GM12878 (cell line): ENCODE results near the gene SULT6B1. TPM values are rescaled to one million over a fixed set of nuclear protein-coding genes. Genes with fewer than 3 reads are reported as not detected.
"Not testable (repeated sequence)": the region's sequence is repeated elsewhere in the genome, so short reads cannot be mapped to it uniquely, and the experiment has no call there.

ENCODE experiments used
- ATAC-seq: fragments of 200-7000 bp; cut with Tn5 transposase; 3 replicates; pipeline ENCODE4 v1.9.1; 2020; ENCODE audit warnings: mild to moderate bottlenecking, moderate library complexity
- BruUV-seq: library from RNA; stranded (reverse); fragments of 400-500 nt; replicated peaks from 2 replicates; lab custom pipeline; 2021; lab: Mats Ljungman, UMichigan
- CTCF ChIA-PET: fragments of 300-600 bp; sonication (Branson Sonifier 250); formaldehyde crosslinking; extraction: SDS; loops from one replicate; lab custom pipeline; 2021; ENCODE audit warnings: inconsistent platforms; lab: Yijun Ruan, JAX
- POLR2A ChIA-PET: fragments of 350-600 bp; formaldehyde crosslinking; extraction: SDS; loops from one replicate; lab custom pipeline; 2021; ENCODE audit warnings: inconsistent platforms; lab: Charles Lee
- RAD21 ChIA-PET: fragments of 300-600 bp; sonication (Branson Sonifier 250); formaldehyde crosslinking; loops from one replicate; lab custom pipeline; 2023; ENCODE audit warnings: antibody characterized with exemption; ENCODE audit not compliant: unreplicated experiment; lab: Charles Lee
- SMC1A ChIA-PET: fragments of 300-600 bp; sonication (Branson Sonifier 250); formaldehyde crosslinking; loops from one replicate; lab custom pipeline; 2023; ENCODE audit not compliant: unreplicated experiment, uncharacterized antibody; lab: Charles Lee
- DNase-seq: peaks from one replicate; pipeline ENCODE4 v3.0.0-alpha.2; 2011; ENCODE audit warnings: low read depth, low spot score
- FAIRE-seq: peaks from 3 replicates; lab custom pipeline; 2011; peaks lifted over from hg19 to GRCh38; lab: Jason Lieb, UNC
- H2AFZ ChIP-seq: 2 replicates; pipeline ENCODE4 v1.6.0; 2011; ENCODE audit warnings: low read depth, low read length, control low read depth; ENCODE audit not compliant: control insufficient read depth
- H3K27ac ChIP-seq: 2 replicates; pipeline ENCODE4 v1.5.1; 2011; ENCODE audit warnings: control low read depth; ENCODE audit not compliant: control insufficient read depth, insufficient read depth
- H3K27me3 ChIP-seq, 2 experiments: replicated peaks in 1 of 2; 2 replicates each; pipeline versions ENCODE4 v1.6.0 to v1.6.1; 2011; ENCODE audit warnings: low read length in 1 of 2; ENCODE audit not compliant: control insufficient read depth in 2 of 2, insufficient read depth in 2 of 2
- H3K36me3 ChIP-seq, 2 experiments: 2 replicates each; pipeline ENCODE4 v1.5.1; 2011; ENCODE audit warnings: low read length in 1 of 2; ENCODE audit not compliant: control insufficient read depth in 2 of 2, insufficient read depth in 2 of 2
- H3K4me1 ChIP-seq: 2 replicates; pipeline ENCODE4 v1.6.1; 2011; ENCODE audit warnings: mild to moderate bottlenecking, low read length, moderate library complexity, mixed read lengths; ENCODE audit not compliant: control insufficient read depth, insufficient read depth
- H3K4me2 ChIP-seq: 2 replicates; pipeline ENCODE4 v1.6.0; 2011; ENCODE audit warnings: control low read depth; ENCODE audit not compliant: control insufficient read depth, insufficient read depth
- H3K4me3 ChIP-seq: fragments of 200-600 bp; sonication (generic); 2 replicates; pipeline ENCODE4 v1.5.1; 2016
- H3K79me2 ChIP-seq: 2 replicates; pipeline ENCODE4 v1.6.0; 2011; ENCODE audit warnings: low read length; ENCODE audit not compliant: control insufficient read depth, insufficient read depth
- H3K9ac ChIP-seq: 2 replicates; pipeline ENCODE4 v1.8.0; 2011; ENCODE audit warnings: low read length, control low read depth, mixed read lengths; ENCODE audit not compliant: control insufficient read depth, insufficient read depth
- H3K9me3 ChIP-seq: replicated peaks from 3 replicates; pipeline ENCODE4 v1.5.1; 2011; ENCODE audit warnings: mild to moderate bottlenecking, low read length; ENCODE audit not compliant: control insufficient read depth, insufficient read depth
- H4K20me1 ChIP-seq: 2 replicates; pipeline ENCODE4 v1.6.0; 2011; ENCODE audit not compliant: control insufficient read depth, insufficient read depth
- EED ChIP-seq: sonication (generic); IDR thresholded peaks from 2 replicates; pipeline ENCODE4 v1.6.1; 2016; ENCODE audit warnings: antibody characterized with exemption, low read depth
- ETV6 ChIP-seq, 2 experiments: fragments of 450-650 bp in 1 of 2; IDR thresholded peaks in 1 of 2; conservative IDR thresholded peaks in 1 of 2; 2 replicates each; pipeline ENCODE4 v1.6.1; 2014; ENCODE audit warnings: antibody characterized with exemption in 1 of 2, borderline replicate concordance in 1 of 2, low read depth in 1 of 2, mild to moderate bottlenecking in 1 of 2, moderate library complexity in 1 of 2
- GABPA ChIP-seq: IDR thresholded peaks from 2 replicates; pipeline ENCODE4 v1.6.1; 2014; ENCODE audit warnings: antibody characterized with exemption, low read depth, mild to moderate bottlenecking, inconsistent platforms
- KLF5 ChIP-seq: fragments of 450-650 bp; IDR thresholded peaks from 2 replicates; pipeline ENCODE4 v1.6.1; 2014; ENCODE audit warnings: mild to moderate bottlenecking; ENCODE audit not compliant: partially characterized antibody
- MLLT1 ChIP-seq: fragments of 450-650 bp; IDR thresholded peaks from 2 replicates; pipeline ENCODE4 v1.6.1; 2016; ENCODE audit warnings: mild to moderate bottlenecking
- MXI1 ChIP-seq: fragments of 150-350 bp; IDR thresholded peaks from 2 replicates; pipeline ENCODE4 v1.6.1; 2011; ENCODE audit warnings: low read depth, mild to moderate bottlenecking, inconsistent platforms, low read length, improper control_type of control experiment
- NBN ChIP-seq: fragments of 450-650 bp; IDR thresholded peaks from 2 replicates; pipeline ENCODE4 v1.6.1; 2016
- NR2C1 ChIP-seq: fragments of 450-650 bp; IDR thresholded peaks from 2 replicates; pipeline ENCODE4 v1.6.1; 2017; ENCODE audit warnings: antibody characterized with exemption, mild to moderate bottlenecking, moderate library complexity
- PML ChIP-seq: IDR thresholded peaks from 2 replicates; pipeline ENCODE4 v1.6.1; 2012; ENCODE audit warnings: low read length, inconsistent platforms
- WGBS: methylation state at CpG from one replicate; pipeline ENCODE4 v1.1.6; 2016; ENCODE audit warnings: low lambda C conversion rate; ENCODE audit not compliant: insufficient replicate concordance, insufficient coverage; ENCODE audit errors: missing lambda C conversion rate; 5-methylcytosine and 5-hydroxymethylcytosine counted together
- in situ Hi-C: fragments of 300-500 bp; cut with MboI; formaldehyde crosslinking; loops from 9 replicates; pipeline ENCODE4 v1.14.3; 2018; ENCODE audit warnings: mixed read lengths
- intact Hi-C: fragments of 100-400 bp; cut with micrococcal nuclease; formaldehyde crosslinking; loops from one replicate; pipeline ENCODE4 v1.14.2; 2022; ENCODE audit not compliant: unreplicated experiment
- polyA plus RNA-seq, 11 experiments: library from polyadenylated mRNA; depleted of rRNA in 4 of 11; unstranded in 6 of 11; stranded (reverse) in 5 of 11; fragments of >200 nt; fragmentation: Nextera tagmentation in 4 of 11; fragmentation: Illumina TruSeq in 1 of 11; extraction: Ambion mirVana in 4 of 11; extraction: Trizol in 1 of 11; gene quantifications; 1 replicate in 1 of 11; 2 replicates in 10 of 11; pipeline versions ENCODE4 v1.2.1 to v1.2.3, GENCODE V29; 2011 to 2016; ENCODE audit warnings: inconsistent platforms in 2 of 11, missing spikeins in 2 of 11, low read depth in 1 of 11
- total RNA-seq, 4 experiments: library from RNA; depleted of rRNA in 3 of 4; stranded (reverse); fragments of >200 nt in 3 of 4; fragmentation: Illumina TruSeq in 1 of 4; extraction: Trizol in 1 of 4; gene quantifications; 2 replicates each; pipeline versions ENCODE4 v1.2.1 to v1.2.3, GENCODE V29; 2013 to 2021

The SULT6B1 gene
- total and polyA plus RNA-seq, 10 of the 15 experiments (the other 5 are each of a cell fraction or from before 2014, with no cell fraction given), result not detected

GRCh38 chr2:37195862-37196319 lies 7.4 kb upstream of the SULT6B1 start:
- Histone ChIP-seq H3K79me2 (peaks cover 38% of the 10 kb centered on the region), H3K27ac (peak overlapping the region; percentile 78), H2AFZ (peak overlapping the region; percentile 99), H3K4me2 (peak overlapping the region; percentile 65), H3K4me3 (peak overlapping the region; percentile 77), H3K9ac (peak overlapping the region; percentile 64; the same call in 1 of the 2 replicates)
- RAD21 ChIA-PET, H3K36me3 ChIP-seq, FAIRE-seq, BruUV-seq, in situ Hi-C loops, SMC1A ChIA-PET, DNase-seq, H4K20me1 ChIP-seq, H3K9me3 ChIP-seq, ATAC-seq, H3K4me1 ChIP-seq, intact Hi-C loops, H3K27me3 ChIP-seq: not testable (repeated sequence)
- POLR2A ChIA-PET, result interaction anchor here (2.4 kb wide), 1 partner anchor 36 kb away, joined by 11 read pairs; the partner anchor contains the start of genes CEBPZ and NDUFAF7
- 75% methylated on average over 20 of the region's 20 CpGs for WGBS
- 0 out of 2 replicates have a peak, but pooled peaks have one; percentile 70 for TF ChIP-seq MLLT1
- TF ChIP-seq NBN, result 0 out of 2 replicates have a peak, but pooled peaks have one; percentile 28
- 0 out of 2 replicates have a peak, but pooled peaks have one; percentile 11 for TF ChIP-seq PML
- CTCF ChIA-PET, result interaction anchor here (0.6 kb wide), 2 partner anchors 39 to 997 kb away, joined by 3 read pairs; no protein-coding TSS in a partner anchor

- Histone ChIP-seq H3K4me3 (no peak overlapping the region), H4K20me1 (no peaks in the 10 kb centered on the region), H3K4me1 (no peaks in the 10 kb centered on the region; the same call in 1 of the 2 replicates), H3K4me2 (no peak overlapping the region), H3K27ac (no peak overlapping the region), H2AFZ (no peak overlapping the region), H3K9ac (no peak overlapping the region), H3K36me3 (no peaks in the 10 kb centered on the region), H3K9me3 (no peaks in the 10 kb centered on the region; the same call in 2 of the 3 replicates), H3K79me2 (peaks cover 12% of the 10 kb centered on the region), H3K27me3 (no peaks in the 10 kb centered on the region)
- FAIRE-seq (no peak), DNase-seq (no peak), ATAC-seq (no peak)
- BruUV-seq, result no TSS peak
- ChIA-PET RAD21 (interaction anchor here (1.6 kb wide), 1 partner anchor 685 kb away, joined by 3 read pairs; no protein-coding TSS in a partner anchor), CTCF (interaction anchor here (0.9 to 1.0 kb wide), 2 partner anchors 24 to 204 kb away, joined by 3 read pairs; no protein-coding TSS in a partner anchor), SMC1A (no interaction called here), POLR2A (no interaction called here)
- 90% methylated on average over 1 of the region's 1 CpG for WGBS
- TF ChIP-seq MXI1, result no peak
- TF ChIP-seq EED, result no peak
- TF ChIP-seq KLF5, result no peak
- no peak for TF ChIP-seq NR2C1
- TF ChIP-seq ETV6 (conservative IDR thresholded peaks at IDR 0.05 in 1 of 2, IDR thresholded peaks at IDR 0.05 in 1 of 2; ENCODE audit: borderline replicate concordance in 1 of 2, low read depth in 1 of 2), result no peak
- no peak for TF ChIP-seq GABPA
- intact Hi-C loops, result no loop called here
- in situ Hi-C loops, result no loop called here
These were observed 4.1 kb upstream of the SULT6B1 start for GRCh38 chr2:37192551-37192950.
